DOHH2 (cell line): Measurements from ENCODE around the gene TFDP1.

Experiments used
- CTCF ChIP-seq: fragments of 200-600 bp; sonication (generic); IDR thresholded peaks from one replicate; pipeline ENCODE4 v1.5.1; 2014; ENCODE audit warnings: antibody characterized with exemption, mild to moderate bottlenecking, low read depth, low read length; ENCODE audit not compliant: poor library complexity, severe bottlenecking
- EZH2phosphoT487 ChIP-seq: fragments of 200-600 bp; sonication (generic); IDR thresholded peaks from 2 replicates; pipeline ENCODE4 v1.6.1; 2017; ENCODE audit warnings: borderline replicate concordance, mild to moderate bottlenecking, antibody characterized with exemption, low read length, moderate library complexity, mixed read lengths

- TF ChIP-seq CTCF (no peak), EZH2phosphoT487 (no peak)
Measured at GRCh38 chr13:113663934-113664333, 79.4 kb downstream of the TFDP1 start.
